Islet of Langerhans (tissue), 1 donor: ENCODE data around the gene MYCT1.
"Not testable (repeated sequence)": the region's sequence is repeated elsewhere in the genome, so short reads cannot be mapped to it uniquely, and the experiment has no call there.

Source experiments
- FAIRE-seq: peaks from one replicate; lab custom pipeline; 2011; peaks lifted over from hg19 to GRCh38; lab: Jason Lieb, UNC

The MYCT1 gene, protein sequence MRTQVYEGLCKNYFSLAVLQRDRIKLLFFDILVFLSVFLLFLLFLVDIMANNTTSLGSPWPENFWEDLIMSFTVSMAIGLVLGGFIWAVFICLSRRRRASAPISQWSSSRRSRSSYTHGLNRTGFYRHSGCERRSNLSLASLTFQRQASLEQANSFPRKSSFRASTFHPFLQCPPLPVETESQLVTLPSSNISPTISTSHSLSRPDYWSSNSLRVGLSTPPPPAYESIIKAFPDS

DNA sequence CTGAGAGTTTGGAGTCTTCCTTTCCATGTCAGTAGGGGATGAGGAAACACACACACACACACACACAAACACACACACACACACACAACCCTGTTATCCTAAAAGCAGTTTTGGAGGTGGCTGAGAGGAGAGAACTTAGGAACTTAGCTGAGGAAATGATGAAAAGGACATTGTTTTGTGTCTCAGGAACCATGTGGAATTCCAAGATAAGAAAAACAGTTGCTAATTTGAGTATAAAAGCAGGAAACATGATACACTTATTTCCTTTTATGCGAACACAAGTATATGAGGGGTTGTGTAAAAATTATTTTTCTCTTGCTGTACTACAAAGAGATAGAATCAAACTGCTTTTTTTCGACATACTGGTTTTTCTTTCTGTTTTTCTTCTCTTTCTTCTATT lies at the start of gene MYCT1:
TSS of gene MYCT1 (plus strand) at position 264 of the 400 bp plus-strand sequence. CDS start at position 270, 6 bp downstream.
- no peak for FAIRE-seq

GRCh38 chr6:152648105-152648504 lies 49.6 kb upstream of the MYCT1 start:
- no peak for FAIRE-seq

DNA sequence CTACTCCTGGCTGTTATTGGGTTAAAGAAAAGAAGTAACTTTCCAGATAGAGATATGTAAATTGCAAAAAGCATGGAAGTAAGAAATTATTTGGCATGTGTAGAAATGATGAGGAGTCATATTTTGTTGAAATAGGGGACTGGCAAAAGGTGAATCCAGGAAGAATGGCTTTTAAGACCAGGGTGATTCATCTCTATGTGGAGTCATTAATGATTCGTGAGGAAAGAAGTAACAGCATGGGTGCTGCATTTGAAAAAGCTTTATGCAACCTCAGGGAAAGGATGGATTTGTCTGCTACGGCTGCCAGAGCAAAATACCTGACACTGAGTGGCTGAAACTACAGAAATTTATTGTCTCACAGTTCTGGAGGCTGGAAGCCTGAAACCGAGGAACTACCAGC lies 45.7 kb upstream of the MYCT1 start:
- FAIRE-seq: no peak

- no peak for FAIRE-seq
Observed at GRCh38 chr6:152661776-152662175, 35.9 kb upstream of the MYCT1 start.

DNA sequence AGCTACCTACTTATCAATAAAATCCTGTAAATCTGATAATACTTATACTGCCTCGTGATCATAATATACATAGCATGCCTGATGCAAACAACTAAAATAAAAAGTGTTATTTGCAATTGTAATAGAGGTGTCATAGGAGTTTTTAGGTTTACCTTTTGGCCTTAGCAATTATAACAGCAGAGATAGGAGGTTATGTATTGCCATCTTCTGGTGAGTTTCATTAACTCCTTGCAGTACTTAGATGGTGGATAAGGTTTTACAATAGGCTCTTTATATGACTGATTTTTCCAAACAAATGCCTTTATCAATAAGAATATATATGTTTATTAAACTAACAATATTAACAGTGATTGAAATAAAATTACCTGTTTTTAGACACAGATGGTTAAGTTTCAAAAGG lies 27.8 kb upstream of the MYCT1 start:
- no peak for FAIRE-seq

- FAIRE-seq: no peak
Observed at GRCh38 chr6:152671171-152671570, 26.5 kb upstream of the MYCT1 start.

- no peak for FAIRE-seq
Observed at GRCh38 chr6:152673236-152673635, 24.5 kb upstream of the MYCT1 start.

DNA sequence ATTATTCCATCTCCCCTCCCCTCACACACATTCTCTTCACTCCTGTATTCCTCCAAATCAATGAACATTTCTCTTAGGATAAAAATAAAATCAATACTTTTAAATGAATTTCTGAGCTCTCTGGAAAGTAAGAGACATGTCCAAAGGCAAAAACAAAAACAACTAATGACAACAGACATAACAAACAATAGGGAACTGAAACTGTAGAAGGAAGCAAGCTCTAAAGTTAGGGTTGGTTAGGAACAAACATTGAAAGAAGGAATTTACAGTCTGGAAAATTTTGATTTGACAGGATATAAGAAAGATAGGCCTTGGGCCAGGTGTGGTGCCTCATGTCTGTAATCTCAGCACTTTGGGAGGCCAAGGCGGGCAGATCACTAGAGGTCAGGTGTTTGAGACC lies 17.5 kb upstream of the MYCT1 start:
- FAIRE-seq: no peak

DNA sequence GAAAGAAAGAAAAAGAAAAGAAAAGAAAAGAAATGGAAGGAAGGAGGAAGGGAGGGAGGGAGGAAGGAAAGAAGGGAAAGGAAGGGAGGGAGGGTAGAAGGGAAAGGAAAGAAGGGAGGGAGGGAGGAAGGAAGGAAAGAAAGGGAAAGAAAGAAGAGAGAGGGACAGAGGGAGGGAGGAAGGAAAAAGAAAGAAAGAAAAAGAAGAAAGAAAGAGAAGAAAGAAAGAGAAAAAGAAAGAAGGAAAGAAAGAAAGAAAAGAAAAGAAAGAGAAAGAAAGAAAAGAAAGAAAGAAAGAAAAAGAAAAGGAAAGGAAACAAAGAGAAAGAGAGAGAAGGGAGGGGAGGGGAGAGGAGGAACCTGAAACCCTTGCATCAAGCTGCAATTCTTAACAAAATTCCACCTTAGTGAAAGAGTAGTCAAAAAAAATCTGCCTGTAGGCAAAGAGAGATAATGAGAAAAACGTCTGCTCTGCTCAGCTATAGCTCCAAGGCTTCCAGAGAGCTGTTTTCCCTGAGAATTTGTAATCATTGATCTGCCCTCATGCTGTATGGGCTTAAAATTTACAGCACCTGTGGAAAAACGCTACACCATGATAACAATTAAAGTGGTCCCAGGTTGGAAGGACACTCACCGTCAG lies 16.7 kb upstream of the MYCT1 start:
- FAIRE-seq: no peak

GRCh38 chr6:152682141-152682540 lies 15.6 kb upstream of the MYCT1 start:
- FAIRE-seq: no peak

- FAIRE-seq: not testable (repeated sequence)
Observed at GRCh38 chr6:152682935-152683334, 14.8 kb upstream of the MYCT1 start.

GRCh38 chr6:152685819-152686218 lies 11.9 kb upstream of the MYCT1 start:
- no peak for FAIRE-seq

GRCh38 chr6:152695372-152696045 lies 2.2 kb upstream of the MYCT1 start:
- FAIRE-seq: no peak

DNA sequence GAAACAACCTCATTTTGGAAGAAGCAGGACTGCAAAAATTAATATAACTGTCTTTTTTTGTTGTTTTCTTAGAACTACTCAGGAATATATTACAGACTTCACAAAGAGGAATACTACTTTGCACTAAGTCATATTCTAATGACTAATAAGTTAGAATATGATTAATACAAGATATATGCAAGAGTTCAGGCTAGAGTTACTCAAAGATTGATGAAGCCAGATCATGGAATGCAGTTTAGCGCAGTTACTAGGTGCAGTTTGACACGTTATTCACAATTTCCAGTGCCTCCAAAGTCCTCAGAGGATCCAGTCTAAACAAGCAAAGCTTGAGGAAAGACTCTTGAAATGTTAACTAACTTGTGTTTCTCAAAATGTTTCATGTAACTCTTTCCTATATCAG lies 1.2 kb upstream of the MYCT1 start:
- no peak for FAIRE-seq

- no peak for FAIRE-seq
Observed at GRCh38 chr6:152698692-152699091, 995 bp downstream of the MYCT1 start.

DNA sequence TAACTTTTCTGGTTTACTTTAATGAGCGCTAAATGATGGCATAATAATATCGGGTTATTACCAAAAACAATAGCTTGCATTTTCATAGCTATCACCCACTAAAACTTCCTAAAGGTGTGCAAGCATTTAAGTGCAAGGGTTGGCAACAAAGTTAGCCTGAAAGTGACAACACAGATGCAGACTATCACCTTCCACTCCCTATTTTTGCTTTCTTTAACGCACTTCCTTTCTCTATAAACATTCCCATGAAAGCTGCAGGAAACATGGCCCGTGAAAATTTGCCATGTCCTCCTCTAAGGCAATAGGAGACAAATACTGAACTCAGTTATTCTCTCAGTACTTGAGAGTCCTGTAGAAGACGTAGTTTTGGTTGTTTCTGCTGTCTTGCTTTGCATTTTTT lies 2.7 kb downstream of the MYCT1 start:
- no peak for FAIRE-seq

DNA sequence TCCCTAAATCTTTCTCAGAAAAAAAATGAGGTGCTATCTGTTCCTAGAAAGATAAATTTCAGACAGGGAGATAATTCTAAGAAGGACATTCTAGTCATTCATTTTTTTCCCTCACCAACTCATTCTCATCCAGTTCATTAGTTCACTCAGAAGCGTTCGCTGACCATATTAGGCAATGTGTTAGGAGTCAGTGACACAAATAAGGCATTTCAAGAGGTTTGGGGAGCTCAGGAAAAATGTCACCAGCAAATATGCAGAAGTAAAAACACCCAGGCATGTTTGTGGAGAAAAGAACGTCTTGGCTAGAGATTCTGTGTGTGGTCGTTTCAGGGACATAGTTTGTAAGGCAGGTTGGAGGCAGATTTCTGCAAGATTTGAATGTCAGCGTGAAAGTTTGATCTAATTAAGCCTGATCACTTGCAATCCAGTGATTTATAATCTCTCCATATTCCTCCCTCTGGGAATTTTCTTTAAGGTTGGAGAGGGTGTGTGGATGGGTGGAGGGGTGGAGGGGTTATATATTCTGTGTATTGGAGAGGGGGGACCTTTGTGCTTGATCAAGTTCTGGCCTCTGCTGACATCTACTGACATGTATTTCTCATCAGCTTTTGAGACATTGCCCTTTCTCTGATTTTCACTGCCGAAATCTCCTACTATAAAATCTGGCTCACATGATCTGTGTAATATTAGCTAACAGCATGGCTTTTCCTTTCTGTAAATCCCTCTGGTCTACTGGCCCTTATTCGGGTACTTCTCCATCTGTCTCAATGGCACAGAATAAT lies 3.6 kb downstream of the MYCT1 start:
- FAIRE-seq: no peak

GRCh38 chr6:152701863-152702401 lies 4.2 kb downstream of the MYCT1 start:
- FAIRE-seq: no peak

DNA sequence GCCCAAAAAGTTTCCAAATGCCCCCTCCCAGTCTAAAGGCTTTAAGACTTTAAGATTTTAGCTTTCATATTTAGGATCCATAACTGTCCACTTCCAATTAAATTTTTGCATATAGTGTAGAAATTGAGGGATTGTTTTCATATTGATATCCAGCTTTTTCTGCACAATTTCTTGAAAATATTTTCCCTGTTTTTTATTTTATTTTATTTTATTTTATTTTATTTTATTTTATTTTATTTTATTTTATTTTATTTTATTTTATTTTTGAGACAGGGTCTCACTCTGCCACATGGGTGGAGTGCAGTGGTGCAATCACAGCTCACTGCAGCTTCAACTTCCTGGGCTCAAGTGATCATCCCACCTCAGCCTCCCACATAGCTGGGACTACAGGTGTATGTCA lies 6.1 kb downstream of the MYCT1 start:
- not testable (repeated sequence) for FAIRE-seq

GRCh38 chr6:152705327-152705726 lies 7.6 kb downstream of the MYCT1 start:
- no peak for FAIRE-seq

GRCh38 chr6:152716322-152716721 lies 18.6 kb downstream of the MYCT1 start:
- no peak for FAIRE-seq

DNA sequence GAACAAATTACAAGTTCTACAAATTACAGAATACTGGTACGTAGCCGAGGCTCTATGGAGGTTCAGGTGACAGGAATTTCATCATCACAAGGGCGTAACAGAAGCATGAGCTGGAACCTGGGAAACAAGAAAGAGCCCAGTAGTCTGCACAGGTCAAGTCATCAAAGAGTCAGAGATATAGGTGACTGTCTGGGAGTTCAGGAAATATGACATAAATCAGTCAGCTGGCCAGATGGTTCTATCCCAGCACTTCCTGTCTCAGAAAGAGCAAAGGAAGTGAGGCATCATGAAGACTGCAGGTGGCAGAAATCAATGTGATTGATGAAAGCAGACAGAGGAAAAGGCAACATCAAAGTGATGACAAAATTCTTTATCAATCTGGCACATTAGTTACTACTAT lies 23.3 kb downstream of the MYCT1 start:
- no peak for FAIRE-seq

DNA sequence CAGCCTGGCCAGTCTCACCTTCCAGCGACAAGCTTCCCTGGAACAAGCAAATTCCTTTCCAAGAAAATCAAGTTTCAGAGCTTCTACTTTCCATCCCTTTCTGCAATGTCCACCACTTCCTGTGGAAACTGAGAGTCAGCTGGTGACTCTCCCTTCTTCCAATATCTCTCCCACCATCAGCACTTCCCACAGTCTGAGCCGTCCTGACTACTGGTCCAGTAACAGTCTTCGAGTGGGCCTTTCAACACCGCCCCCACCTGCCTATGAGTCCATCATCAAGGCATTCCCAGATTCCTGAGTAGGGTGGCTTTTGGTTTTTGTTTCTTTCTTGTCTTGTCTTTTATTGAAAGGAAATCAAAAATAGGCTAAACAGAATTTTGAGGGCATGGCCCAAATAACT lies 24.3 kb downstream of the MYCT1 start:
- no peak for FAIRE-seq
